GM23248 (cell line): ENCODE data around the gene REPS1.

Experiments
- EZH2 ChIP-seq: fragments of 200-600 bp; sonication (generic); IDR thresholded peaks from 2 replicates; pipeline ENCODE4 v1.6.1; 2018; ENCODE audit warnings: antibody characterized with exemption, mild to moderate bottlenecking; ENCODE audit not compliant: insufficient read depth, poor library complexity, severe bottlenecking
- EZH2phosphoT487 ChIP-seq: fragments of 200-600 bp; sonication (generic); IDR thresholded peaks from 2 replicates; pipeline ENCODE4 v1.6.1; 2018; ENCODE audit warnings: antibody characterized with exemption, moderate library complexity, mild to moderate bottlenecking, low read depth; ENCODE audit not compliant: insufficient read depth

DNA sequence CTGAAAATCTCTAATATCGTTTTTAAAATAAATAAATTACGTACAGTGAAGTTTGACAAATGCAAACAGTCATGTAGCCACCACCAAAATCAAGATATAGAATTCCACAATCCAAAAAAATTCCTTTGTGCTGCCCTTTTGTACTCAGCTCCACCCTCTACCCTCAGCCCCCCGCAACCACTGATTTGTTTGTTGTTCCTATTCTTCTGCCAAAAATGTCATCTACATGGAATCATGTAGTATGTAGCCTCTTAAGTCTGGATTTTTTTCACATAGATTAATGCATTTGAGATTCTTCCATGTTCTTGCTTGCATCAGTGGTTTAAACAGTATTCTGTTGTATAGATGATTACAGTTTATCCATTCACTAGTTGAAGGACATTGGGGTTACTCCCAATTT is 8.5 kb upstream of the REPS1 start:
- TF ChIP-seq EZH2phosphoT487 (no peak), EZH2 (no peak)
